GM21786 (cell line): Measurements from ENCODE around the gene MRPS15.
"Not testable (repeated sequence)": the region's sequence is repeated elsewhere in the genome, so short reads cannot be mapped to it uniquely, and the experiment has no call there.

Experiments used
- ATAC-seq: cut with Tn5 transposase; IDR thresholded peaks from one replicate; pipeline ENCODE4 v1.9.1; 2021; ENCODE audit not compliant: unreplicated experiment

MRPS15 gene

GRCh38 chr1:36463803-36464604 lies at the start of gene MRPS15:
MRPS15 (minus strand) TSS chr1:36464384; CDS start chr1:36464275, 109 bp downstream.
- peak; percentile 93 for ATAC-seq

- no peak for ATAC-seq
Measured at GRCh38 chr1:36512842-36513241, 48.7 kb upstream of the MRPS15 start.

GRCh38 chr1:36511804-36512798 lies 47.9 kb upstream of the MRPS15 start:
- ATAC-seq: no peak

GRCh38 chr1:36511220-36511619 lies 47.0 kb upstream of the MRPS15 start:
- not testable (repeated sequence) for ATAC-seq

GRCh38 chr1:36510418-36510817 lies 46.2 kb upstream of the MRPS15 start:
- ATAC-seq: no peak

GRCh38 chr1:36508257-36508656 lies 44.1 kb upstream of the MRPS15 start:
- ATAC-seq: no peak

GRCh38 chr1:36506276-36506920 lies 42.2 kb upstream of the MRPS15 start:
- ATAC-seq: no peak

- ATAC-seq: no peak
Measured at GRCh38 chr1:36503733-36504132, 39.5 kb upstream of the MRPS15 start.

- no peak for ATAC-seq
Measured at GRCh38 chr1:36503159-36503558, 39.0 kb upstream of the MRPS15 start.

- ATAC-seq: no peak
Measured at GRCh38 chr1:36502616-36503015, 38.4 kb upstream of the MRPS15 start.

GRCh38 chr1:36501911-36502310 lies 37.7 kb upstream of the MRPS15 start:
- not testable (repeated sequence) for ATAC-seq

- no peak for ATAC-seq
Measured at GRCh38 chr1:36497207-36497606, 33.0 kb upstream of the MRPS15 start.

GRCh38 chr1:36494971-36495370 lies 30.8 kb upstream of the MRPS15 start:
- ATAC-seq: no peak

- no peak for ATAC-seq
Measured at GRCh38 chr1:36493524-36493923, 29.3 kb upstream of the MRPS15 start.

- no peak for ATAC-seq
Measured at GRCh38 chr1:36492491-36492890, 28.3 kb upstream of the MRPS15 start.

GRCh38 chr1:36489258-36490051 lies 25.3 kb upstream of the MRPS15 start:
- not testable (repeated sequence) for ATAC-seq

GRCh38 chr1:36487906-36488305 lies 23.7 kb upstream of the MRPS15 start:
- no peak for ATAC-seq

- not testable (repeated sequence) for ATAC-seq
Measured at GRCh38 chr1:36487336-36487725, 23.1 kb upstream of the MRPS15 start.

GRCh38 chr1:36486439-36487335 lies 22.5 kb upstream of the MRPS15 start:
- no peak for ATAC-seq
